HepG2 (cell line): ENCODE data around the gene PNKD. TPM values are rescaled to one million over a fixed set of nuclear protein-coding genes. Genes with fewer than 3 reads are reported as not detected.
A peak's percentile ranks its signal among the peaks of the same experiment; 100 is the strongest.

Experiments
- CHD4 ChIP-seq: fragments of 200-600 bp; sonication (generic); IDR thresholded peaks from 2 replicates; pipeline ENCODE4 v1.7.0; 2017; ENCODE audit warnings: mild to moderate bottlenecking, low read length, borderline replicate concordance
- MIER3 ChIP-seq: IDR thresholded peaks from 2 replicates; pipeline ENCODE4 v1.6.1; 2016; ENCODE audit warnings: missing compliant biosample characterization, borderline replicate concordance
- NCOR1 ChIP-seq: fragments of 200-600 bp; sonication (generic); IDR thresholded peaks from 2 replicates; pipeline ENCODE4 v1.7.0; 2017; ENCODE audit warnings: antibody characterized with exemption, low read length, borderline replicate concordance
- SOX6 ChIP-seq, 2 experiments: fragments of 450-650 bp in 1 of 2; sonication (generic) in 1 of 2; formaldehyde crosslinking in 1 of 2; IDR thresholded peaks; 2 replicates each; pipeline versions ENCODE4 v1.4.0 to v1.6.1; 2017 to 2020; ENCODE audit warnings: antibody characterized with exemption in 1 of 2, mild to moderate bottlenecking in 1 of 2, missing genetic modification reagents in 1 of 2
- ZNF33A ChIP-seq: sonication (generic); formaldehyde crosslinking; IDR thresholded peaks from 2 replicates; pipeline ENCODE4 v1.5.1; 2020; ENCODE audit warnings: missing genetic modification reagents, mild to moderate bottlenecking, moderate library complexity, borderline replicate concordance
- polyA plus RNA-seq, 8 experiments: library from polyadenylated mRNA; depleted of rRNA in 3 of 8; stranded (reverse) in 7 of 8; unstranded in 1 of 8; fragments of >200 nt; fragmentation: Illumina TruSeq in 4 of 8; extraction: Trizol in 4 of 8; gene quantifications; 2 replicates each; pipeline versions ENCODE4 v1.2.1 to v1.2.3, GENCODE V29; 2011 to 2016; ENCODE audit warnings: low read depth in 4 of 8, missing spikeins in 1 of 8, mixed read lengths in 1 of 8; ENCODE audit not compliant: insufficient read depth in 1 of 8
- total RNA-seq, 5 experiments: library from RNA; depleted of rRNA; stranded (reverse); fragments of >200 nt; fragmentation: Illumina TruSeq; extraction: Trizol; gene quantifications; 2 replicates each; pipeline ENCODE4 v1.2.3, GENCODE V29; 2016; ENCODE audit warnings: low read depth in 1 of 5
- TF ChIP-seq, protein P1 (sequence below), 2 experiments: sonication (generic) in 1 of 2; formaldehyde crosslinking in 1 of 2; IDR thresholded peaks; 2 replicates each; pipeline versions ENCODE4 v1.6.1 to v1.9.0; 2014 to 2022; ENCODE audit warnings: antibody characterized with exemption in 1 of 2, borderline replicate concordance in 1 of 2, inconsistent platforms in 1 of 2, low read depth in 1 of 2, missing genetic modification reagents in 1 of 2
- TF ChIP-seq, protein P2 (sequence below): sonication (generic); formaldehyde crosslinking; IDR thresholded peaks from 2 replicates; pipeline ENCODE4 v1.5.0; 2020; ENCODE audit warnings: missing genetic modification reagents, mild to moderate bottlenecking, borderline replicate concordance

PNKD gene
- total and polyA plus RNA-seq, 2 of the 13 experiments (the other 11 are each of a cell fraction or from before 2014, with no cell fraction given): 55.9 to 80.4 TPM

- TF ChIP-seq, protein P1, sequence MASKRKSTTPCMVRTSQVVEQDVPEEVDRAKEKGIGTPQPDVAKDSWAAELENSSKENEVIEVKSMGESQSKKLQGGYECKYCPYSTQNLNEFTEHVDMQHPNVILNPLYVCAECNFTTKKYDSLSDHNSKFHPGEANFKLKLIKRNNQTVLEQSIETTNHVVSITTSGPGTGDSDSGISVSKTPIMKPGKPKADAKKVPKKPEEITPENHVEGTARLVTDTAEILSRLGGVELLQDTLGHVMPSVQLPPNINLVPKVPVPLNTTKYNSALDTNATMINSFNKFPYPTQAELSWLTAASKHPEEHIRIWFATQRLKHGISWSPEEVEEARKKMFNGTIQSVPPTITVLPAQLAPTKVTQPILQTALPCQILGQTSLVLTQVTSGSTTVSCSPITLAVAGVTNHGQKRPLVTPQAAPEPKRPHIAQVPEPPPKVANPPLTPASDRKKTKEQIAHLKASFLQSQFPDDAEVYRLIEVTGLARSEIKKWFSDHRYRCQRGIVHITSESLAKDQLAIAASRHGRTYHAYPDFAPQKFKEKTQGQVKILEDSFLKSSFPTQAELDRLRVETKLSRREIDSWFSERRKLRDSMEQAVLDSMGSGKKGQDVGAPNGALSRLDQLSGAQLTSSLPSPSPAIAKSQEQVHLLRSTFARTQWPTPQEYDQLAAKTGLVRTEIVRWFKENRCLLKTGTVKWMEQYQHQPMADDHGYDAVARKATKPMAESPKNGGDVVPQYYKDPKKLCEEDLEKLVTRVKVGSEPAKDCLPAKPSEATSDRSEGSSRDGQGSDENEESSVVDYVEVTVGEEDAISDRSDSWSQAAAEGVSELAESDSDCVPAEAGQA (IDR thresholded peaks at IDR 0.05; ENCODE audit: low read depth): peak; percentile 76; the same call in 1 of the 2 replicates
- TF ChIP-seq, protein P1 (CRISPR knock-in tag; IDR thresholded peaks at IDR 0.05; ENCODE audit: borderline replicate concordance): no peak
- TF ChIP-seq, protein P2, sequence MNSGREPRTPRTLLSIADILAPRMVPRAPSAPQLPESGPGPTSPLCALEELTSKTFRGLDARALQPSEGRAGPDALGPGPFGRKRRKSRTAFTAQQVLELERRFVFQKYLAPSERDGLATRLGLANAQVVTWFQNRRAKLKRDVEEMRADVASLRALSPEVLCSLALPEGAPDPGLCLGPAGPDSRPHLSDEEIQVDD (CRISPR knock-in tag): no peak
- TF ChIP-seq ZNF33A (CRISPR knock-in tag) (no peak), CHD4 (peak; percentile 28; the same call in 1 of the 2 replicates), SOX6 (IDR thresholded peaks at IDR 0.05) (no peak), SOX6 (CRISPR knock-in tag; IDR thresholded peaks at IDR 0.05) (peak; percentile 50; the same call in 1 of the 2 replicates), MIER3 (CRISPR knock-in tag) (peak; percentile 43; the same call in 1 of the 2 replicates), NCOR1 (peak; percentile 63; the same call in 1 of the 2 replicates)
Observed at GRCh38 chr2:218387369-218388194, 117.3 kb downstream of the PNKD start (continued).
